AG10803 (cell line): Measurements from ENCODE around the gene WDR55.

Source experiments
- DNase-seq: peaks from one replicate; pipeline ENCODE4 v3.0.0; 2010; ENCODE audit warnings: low read depth
- H3K4me3 ChIP-seq: 2 replicates; pipeline ENCODE4 v1.5.1; 2011; ENCODE audit warnings: mild to moderate bottlenecking, low read length, control low read depth
- CTCF ChIP-seq: conservative IDR thresholded peaks from 2 replicates; pipeline ENCODE4 v1.5.1; 2011; ENCODE audit warnings: mild to moderate bottlenecking, low read length, control low read depth, inconsistent platforms

Gene WDR55

DNA sequence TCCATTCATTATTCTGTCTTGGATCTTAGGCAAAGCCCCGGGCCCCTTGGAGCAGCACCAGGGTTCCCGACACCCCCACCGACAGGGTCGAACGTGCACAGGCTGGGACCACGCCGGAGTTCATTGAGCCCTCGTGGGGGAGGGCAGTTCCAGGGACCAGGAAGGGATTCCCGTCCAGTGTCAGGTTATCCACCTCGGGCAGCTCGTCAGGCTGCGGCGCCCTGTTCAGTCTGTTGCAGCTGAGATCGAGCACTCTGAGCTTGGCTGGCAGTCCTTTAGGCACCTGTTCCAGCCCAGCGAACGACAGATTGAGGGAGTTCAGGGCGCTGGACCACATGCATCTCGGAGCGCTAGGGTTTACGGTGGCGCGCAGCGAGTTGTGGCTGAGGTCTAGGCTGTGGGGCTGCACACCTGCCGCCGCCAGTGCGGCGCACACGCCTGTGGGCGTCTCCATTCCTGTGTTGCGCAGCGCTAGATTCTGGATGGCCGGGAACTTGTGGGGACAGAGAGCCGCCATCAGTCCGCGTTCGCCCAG is 32.8 kb upstream of the WDR55 start:
- no peak for TF ChIP-seq CTCF
- peak overlapping the region; percentile 59 for H3K4me3 ChIP-seq
- no peak for DNase-seq

DNA sequence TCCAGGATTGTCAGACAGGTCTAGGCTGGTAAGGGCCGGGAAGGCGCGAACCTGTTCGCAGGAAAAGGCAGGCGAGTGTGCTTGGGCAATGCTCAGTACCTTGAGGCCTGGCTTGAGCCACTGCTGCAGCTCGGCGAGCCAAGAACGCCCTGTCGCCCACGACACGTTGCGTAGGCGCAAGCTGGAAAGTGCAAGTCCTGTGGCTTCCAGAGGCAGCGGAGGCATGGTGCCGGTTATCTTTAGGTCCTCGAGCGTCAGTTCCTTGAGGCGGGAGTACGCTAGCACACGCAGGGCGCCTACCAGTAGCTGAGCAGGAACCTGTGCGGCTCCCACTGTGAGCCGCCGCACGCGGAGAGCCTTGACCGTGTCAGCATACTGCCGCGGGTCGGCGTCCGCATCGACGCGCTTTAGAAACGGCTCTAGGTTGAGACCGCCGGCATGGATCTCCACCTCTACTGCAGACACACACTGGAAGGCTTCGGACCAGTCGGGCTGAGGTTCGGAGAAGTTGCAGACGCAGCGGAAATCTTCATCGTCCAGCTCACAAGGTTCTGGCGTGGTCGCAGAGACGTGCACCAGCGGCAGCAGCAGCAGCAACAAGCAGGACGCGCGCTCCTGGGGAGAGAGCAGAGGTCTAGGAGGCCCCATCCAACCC is 32.2 kb upstream of the WDR55 start:
- H3K4me3 ChIP-seq, result peak overlapping the region; percentile 59
- TF ChIP-seq CTCF, result no peak
- peak; percentile 33 for DNase-seq

GRCh38 chr5:140633021-140633471 is 31.7 kb upstream of the WDR55 start, which contains the start of gene CD14:
TSS of gene CD14 (minus strand) at chr5:140633175. CDS start at chr5:140633071, 104 bp downstream.
- no peak; the same call in 1 of the 2 replicates for TF ChIP-seq CTCF
- peak within 1 kb of the TSS; percentile 59 for H3K4me3 ChIP-seq

GRCh38 chr5:140633501-140633900 is 31.2 kb upstream of the WDR55 start:
- H3K4me3 ChIP-seq, result no peak overlapping the region; the same call in 1 of the 2 replicates
- no peak for DNase-seq
- no peak for TF ChIP-seq CTCF

More at GRCh38 chr5:140633021-140633471, 31.7 kb upstream of the WDR55 start, which contains the start of gene CD14:
- DNase-seq, result peak; percentile 39

- no peak for DNase-seq
- no peak for TF ChIP-seq CTCF
- no peak overlapping the region for H3K4me3 ChIP-seq
Measured at GRCh38 chr5:140634103-140634502, 30.6 kb upstream of the WDR55 start.

DNA sequence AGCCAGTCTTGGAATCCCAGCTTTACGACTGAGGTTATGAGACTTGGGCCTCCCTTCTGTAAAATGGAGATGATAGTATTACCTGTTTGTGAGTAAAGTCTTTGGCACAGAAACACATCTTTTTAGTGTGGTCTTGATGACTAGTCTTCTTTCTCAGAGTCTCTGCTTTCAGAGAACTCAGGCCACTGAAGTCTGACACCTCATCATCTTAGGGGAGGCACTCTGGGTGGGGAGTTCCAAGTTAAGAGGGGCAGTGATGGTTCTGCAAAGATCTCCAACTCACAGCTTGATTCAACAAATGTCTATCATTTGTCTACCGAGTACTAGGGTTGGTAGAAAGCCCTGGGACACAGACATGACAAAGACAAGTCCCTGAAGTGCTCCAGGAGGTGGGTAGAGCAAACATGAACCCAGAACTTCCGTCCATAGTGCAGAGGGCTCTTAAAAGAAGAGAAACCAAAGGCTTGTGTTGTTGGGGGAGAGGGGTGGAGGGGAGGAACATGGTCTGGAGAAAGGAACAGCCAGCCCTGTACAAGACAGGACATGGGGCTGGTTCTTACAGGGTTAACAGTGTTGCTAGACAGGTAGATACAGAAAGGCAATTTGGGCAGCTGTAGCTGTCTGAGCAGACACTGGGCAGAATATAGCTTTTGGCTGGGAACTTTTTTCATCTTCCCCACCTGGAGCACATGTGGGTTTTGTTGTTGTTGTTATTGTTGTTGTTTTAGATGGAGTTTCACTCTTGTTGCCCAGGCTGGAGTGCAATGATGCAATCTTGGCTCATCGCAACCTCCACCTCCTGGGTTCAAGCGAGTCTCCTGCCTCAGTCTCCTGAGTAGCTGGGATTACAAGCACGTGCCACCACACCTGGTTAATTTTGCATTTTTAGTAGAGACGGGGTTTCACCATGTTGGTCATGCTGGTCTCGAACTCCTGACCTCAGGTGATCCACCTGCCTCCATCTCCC is 29.1 kb upstream of the WDR55 start:
- H3K4me3 ChIP-seq, result no peak overlapping the region
- TF ChIP-seq CTCF, result no peak
- no peak for DNase-seq
